ENCODE measurements around the gene HOXB3.

GRCh38 chr17:48528936-48529682, 60.9 kb downstream of the HOXB3 start:
- TF ChIP-seq, protein P1, sequence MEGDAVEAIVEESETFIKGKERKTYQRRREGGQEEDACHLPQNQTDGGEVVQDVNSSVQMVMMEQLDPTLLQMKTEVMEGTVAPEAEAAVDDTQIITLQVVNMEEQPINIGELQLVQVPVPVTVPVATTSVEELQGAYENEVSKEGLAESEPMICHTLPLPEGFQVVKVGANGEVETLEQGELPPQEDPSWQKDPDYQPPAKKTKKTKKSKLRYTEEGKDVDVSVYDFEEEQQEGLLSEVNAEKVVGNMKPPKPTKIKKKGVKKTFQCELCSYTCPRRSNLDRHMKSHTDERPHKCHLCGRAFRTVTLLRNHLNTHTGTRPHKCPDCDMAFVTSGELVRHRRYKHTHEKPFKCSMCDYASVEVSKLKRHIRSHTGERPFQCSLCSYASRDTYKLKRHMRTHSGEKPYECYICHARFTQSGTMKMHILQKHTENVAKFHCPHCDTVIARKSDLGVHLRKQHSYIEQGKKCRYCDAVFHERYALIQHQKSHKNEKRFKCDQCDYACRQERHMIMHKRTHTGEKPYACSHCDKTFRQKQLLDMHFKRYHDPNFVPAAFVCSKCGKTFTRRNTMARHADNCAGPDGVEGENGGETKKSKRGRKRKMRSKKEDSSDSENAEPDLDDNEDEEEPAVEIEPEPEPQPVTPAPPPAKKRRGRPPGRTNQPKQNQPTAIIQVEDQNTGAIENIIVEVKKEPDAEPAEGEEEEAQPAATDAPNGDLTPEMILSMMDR (IDR thresholded peaks at IDR 0.05 in 4 of 5, conservative IDR thresholded peaks at IDR 0.05 in 1 of 5): no peak
- no peak for TF ChIP-seq POLR2A (IDR thresholded peaks at IDR 0.05)

Data from gastrocnemius medialis (tissue), 4 donors.